Measurements from ENCODE around the gene DUSP7. TPM values are rescaled to one million over a fixed set of nuclear protein-coding genes. Genes with fewer than 3 reads are reported as not detected.

The DUSP7 gene
- polyA plus RNA-seq, 1 donor = 9.6 TPM

DNA sequence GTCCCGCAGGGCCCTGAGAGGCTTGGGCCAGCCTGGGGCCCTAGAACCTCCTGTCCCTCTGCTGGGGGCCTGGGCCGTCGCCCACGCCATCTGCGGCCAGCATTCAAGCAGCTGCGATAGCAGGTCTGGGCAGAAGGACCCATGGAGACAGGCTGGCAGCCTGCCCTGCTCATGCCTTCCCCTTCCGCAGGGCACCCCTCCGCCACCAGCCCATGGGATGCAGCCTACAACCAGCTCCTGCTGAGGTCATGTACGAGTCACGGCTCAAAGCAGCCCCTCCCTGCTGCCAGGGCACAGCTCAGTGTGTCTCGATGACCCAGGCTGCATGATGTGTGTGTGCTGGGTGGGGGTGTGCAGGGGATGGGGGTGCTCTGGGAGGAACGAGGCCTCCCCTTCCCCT is 27.8 kb downstream of the DUSP7 start:
- H3K9me3 ChIP-seq (ENCODE audit: control insufficient read depth, low read depth, low read length) = no peaks in the 10 kb centered on the region
- no peaks in the 10 kb centered on the region for H3K36me3 ChIP-seq (ENCODE audit: control insufficient read depth, insufficient read depth, low read length)
- H3K4me3 ChIP-seq (ENCODE audit: low read length) = no peak overlapping the region
- DNase-seq = no peak
- H3K27me3 ChIP-seq (ENCODE audit: control insufficient read depth, insufficient read depth, low read length) = no peaks in the 10 kb centered on the region
- peaks cover 7% of the 10 kb centered on the region for H3K4me1 ChIP-seq (ENCODE audit: control insufficient read depth, insufficient read depth, low read length)
- H3K27ac ChIP-seq (ENCODE audit: low read length) = no peak overlapping the region
- no CpG with 5 or more reads among the region's 12 CpGs for WGBS (ENCODE audit: insufficient coverage, low lambda C conversion rate)

DNA sequence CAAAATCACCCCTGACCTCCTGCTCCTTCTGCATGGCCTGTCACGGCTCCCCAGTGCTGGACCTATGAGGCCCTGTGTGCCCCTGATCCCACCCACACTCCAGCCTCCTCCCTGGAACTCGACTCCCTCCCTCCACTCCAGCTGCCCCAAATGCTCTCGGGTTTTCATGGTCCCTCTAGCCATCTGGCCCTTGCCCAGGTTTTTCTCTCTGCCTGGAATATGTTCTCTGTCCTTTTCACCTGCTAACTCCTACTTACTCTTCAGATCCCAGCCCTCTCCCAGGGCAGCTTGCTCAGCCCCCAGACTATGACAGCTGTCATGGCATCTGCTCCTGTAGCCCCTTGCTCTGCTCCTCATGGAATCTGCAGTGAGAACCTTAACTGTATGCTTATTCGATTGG is 30.3 kb downstream of the DUSP7 start:
- WGBS (ENCODE audit: insufficient coverage, low lambda C conversion rate) = 47% methylated on average over 2 of the region's 4 CpGs

GRCh38 chr3:52025453-52025852 is 30.9 kb downstream of the DUSP7 start:
- no CpG with 5 or more reads among the region's 7 CpGs for WGBS (ENCODE audit: insufficient coverage, low lambda C conversion rate)
- Histone ChIP-seq H3K4me3 (ENCODE audit: low read length) (no peak overlapping the region), H3K4me1 (ENCODE audit: control insufficient read depth, insufficient read depth, low read length) (no peaks in the 10 kb centered on the region), H3K27ac (ENCODE audit: low read length) (no peak overlapping the region), H3K27me3 (ENCODE audit: control insufficient read depth, insufficient read depth, low read length) (no peaks in the 10 kb centered on the region), H3K9me3 (ENCODE audit: control insufficient read depth, low read depth, low read length) (no peaks in the 10 kb centered on the region), H3K36me3 (ENCODE audit: control insufficient read depth, insufficient read depth, low read length) (no peaks in the 10 kb centered on the region)
- DNase-seq = no peak

More for the DNA sequence above, 30.3 kb downstream of the DUSP7 start:
- Histone ChIP-seq H3K27ac (ENCODE audit: low read length) (no peak overlapping the region), H3K4me3 (ENCODE audit: low read length) (no peak overlapping the region), H3K4me1 (ENCODE audit: control insufficient read depth, insufficient read depth, low read length) (no peaks in the 10 kb centered on the region), H3K36me3 (ENCODE audit: control insufficient read depth, insufficient read depth, low read length) (no peaks in the 10 kb centered on the region), H3K9me3 (ENCODE audit: control insufficient read depth, low read depth, low read length) (no peaks in the 10 kb centered on the region), H3K27me3 (ENCODE audit: control insufficient read depth, insufficient read depth, low read length) (no peaks in the 10 kb centered on the region)
- no peak for DNase-seq

DNA sequence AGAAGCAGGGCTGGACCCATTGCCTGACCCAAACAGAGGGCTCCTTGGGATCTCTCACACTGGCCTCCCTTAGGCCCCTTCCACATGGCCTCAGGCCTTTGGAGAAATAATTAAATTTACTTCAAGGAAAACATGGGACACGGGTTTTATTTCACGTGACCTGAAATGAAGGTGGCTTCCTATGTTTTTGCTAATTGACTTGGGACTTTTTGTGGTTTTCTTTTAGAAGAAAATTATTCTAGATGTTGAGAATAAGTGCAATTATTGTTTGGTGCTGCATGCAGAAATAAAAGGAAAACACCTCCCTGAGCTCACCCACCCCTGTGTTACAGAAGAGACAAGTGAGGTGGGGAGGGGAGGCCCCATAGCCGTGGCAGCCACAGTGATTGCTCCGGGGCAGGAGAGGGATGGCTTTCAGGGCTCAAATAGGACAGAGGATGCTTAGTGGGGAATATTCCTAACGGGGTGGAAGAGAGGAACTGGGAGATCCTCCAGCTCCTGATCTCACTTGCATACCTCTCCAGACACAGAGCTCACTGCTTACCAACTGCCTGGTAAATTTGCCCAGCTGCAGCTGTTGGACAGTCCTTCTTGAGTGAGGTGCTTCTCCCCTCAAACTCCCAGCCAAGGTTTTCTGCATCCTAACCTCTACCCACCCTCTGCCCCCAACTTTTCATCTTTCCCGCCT is 31.5 kb downstream of the DUSP7 start:
- no peak overlapping the region for H3K4me3 ChIP-seq (ENCODE audit: low read length)
- H3K27ac ChIP-seq (ENCODE audit: low read length) = no peak overlapping the region
- no peaks in the 10 kb centered on the region for H3K9me3 ChIP-seq (ENCODE audit: control insufficient read depth, low read depth, low read length)
- no CpG with 5 or more reads among the region's 6 CpGs for WGBS (ENCODE audit: insufficient coverage, low lambda C conversion rate)
- H3K27me3 ChIP-seq (ENCODE audit: control insufficient read depth, insufficient read depth, low read length) = no peaks in the 10 kb centered on the region
- no peaks in the 10 kb centered on the region for H3K4me1 ChIP-seq (ENCODE audit: control insufficient read depth, insufficient read depth, low read length)
- no peaks in the 10 kb centered on the region for H3K36me3 ChIP-seq (ENCODE audit: control insufficient read depth, insufficient read depth, low read length)
- DNase-seq = no peak

DNA sequence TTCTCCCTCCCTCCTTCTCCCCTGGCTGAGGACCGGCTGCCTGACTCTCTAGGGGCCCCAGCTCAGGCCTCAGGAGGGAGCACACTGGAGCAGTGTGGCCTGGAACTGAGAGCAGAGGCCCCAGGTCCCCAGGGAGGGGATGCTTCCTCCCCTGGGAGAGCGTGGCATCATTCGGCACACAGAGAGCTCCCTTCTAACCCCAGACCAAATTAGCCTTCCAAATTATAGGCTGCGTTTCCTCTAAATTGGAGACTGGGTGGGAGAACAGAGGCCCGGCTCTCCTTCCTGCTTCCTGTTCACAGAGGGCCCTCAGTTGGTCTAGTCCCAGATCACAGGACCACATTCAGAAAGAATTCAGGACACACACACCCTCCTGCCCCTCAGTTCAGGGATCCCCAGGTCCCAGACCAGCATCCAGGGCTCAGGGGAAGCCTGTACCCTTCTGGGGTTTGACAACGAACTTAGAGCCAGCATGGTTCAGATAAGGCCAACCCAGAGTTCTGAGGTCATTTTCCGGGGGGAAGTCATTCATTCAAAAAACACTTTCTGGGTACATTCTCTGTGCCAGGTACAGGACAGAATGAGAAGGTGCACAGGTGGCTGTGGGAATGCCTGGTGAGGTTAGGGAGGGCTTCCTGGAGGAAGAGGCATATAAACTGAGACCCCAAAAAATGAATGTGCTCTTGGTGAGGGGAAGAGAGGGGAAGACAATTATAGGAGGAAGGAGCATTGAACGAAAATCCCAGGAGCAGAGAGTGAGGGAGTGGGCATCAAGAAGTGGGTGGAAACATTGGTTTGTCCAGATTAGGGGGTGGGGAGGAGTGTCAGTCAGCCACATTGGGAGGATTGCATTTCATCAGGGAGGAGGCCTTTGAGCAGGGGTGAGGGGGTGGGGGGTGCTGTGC is 32.3 kb downstream of the DUSP7 start:
- no peak for DNase-seq
- no peak overlapping the region for H3K4me3 ChIP-seq (ENCODE audit: low read length)
- 67% methylated on average over 1 of the region's 8 CpGs for WGBS (ENCODE audit: insufficient coverage, low lambda C conversion rate)
- no peak overlapping the region for H3K27ac ChIP-seq (ENCODE audit: low read length)
- H3K27me3 ChIP-seq (ENCODE audit: control insufficient read depth, insufficient read depth, low read length) = no peaks in the 10 kb centered on the region
- no peaks in the 10 kb centered on the region for H3K36me3 ChIP-seq (ENCODE audit: control insufficient read depth, insufficient read depth, low read length)
- H3K4me1 ChIP-seq (ENCODE audit: control insufficient read depth, insufficient read depth, low read length) = no peaks in the 10 kb centered on the region
- H3K9me3 ChIP-seq (ENCODE audit: control insufficient read depth, low read depth, low read length) = no peaks in the 10 kb centered on the region

- no peaks in the 10 kb centered on the region for H3K4me1 ChIP-seq (ENCODE audit: control insufficient read depth, insufficient read depth, low read length)
- no peak for DNase-seq
- no peak overlapping the region for H3K27ac ChIP-seq (ENCODE audit: low read length)
- H3K27me3 ChIP-seq (ENCODE audit: control insufficient read depth, insufficient read depth, low read length) = no peaks in the 10 kb centered on the region
- H3K36me3 ChIP-seq (ENCODE audit: control insufficient read depth, insufficient read depth, low read length) = no peaks in the 10 kb centered on the region
- no CpG with 5 or more reads among the region's 3 CpGs for WGBS (ENCODE audit: insufficient coverage, low lambda C conversion rate)
- H3K4me3 ChIP-seq (ENCODE audit: low read length) = no peak overlapping the region
- H3K9me3 ChIP-seq (ENCODE audit: control insufficient read depth, low read depth, low read length) = no peaks in the 10 kb centered on the region
Observed at GRCh38 chr3:52023101-52023770, 33.1 kb downstream of the DUSP7 start.

GRCh38 chr3:52022323-52023100 is 33.9 kb downstream of the DUSP7 start:
- H3K4me3 ChIP-seq (ENCODE audit: low read length) = no peak overlapping the region
- no peaks in the 10 kb centered on the region for H3K4me1 ChIP-seq (ENCODE audit: control insufficient read depth, insufficient read depth, low read length)
- H3K9me3 ChIP-seq (ENCODE audit: control insufficient read depth, low read depth, low read length) = no peaks in the 10 kb centered on the region
- DNase-seq = no peak
- H3K36me3 ChIP-seq (ENCODE audit: control insufficient read depth, insufficient read depth, low read length) = no peaks in the 10 kb centered on the region
- H3K27ac ChIP-seq (ENCODE audit: low read length) = no peak overlapping the region
- no peaks in the 10 kb centered on the region for H3K27me3 ChIP-seq (ENCODE audit: control insufficient read depth, insufficient read depth, low read length)
- no CpG with 5 or more reads among the region's 20 CpGs for WGBS (ENCODE audit: insufficient coverage, low lambda C conversion rate)

- H3K36me3 ChIP-seq (ENCODE audit: control insufficient read depth, insufficient read depth, low read length) = no peaks in the 10 kb centered on the region
- no peak overlapping the region for H3K27ac ChIP-seq (ENCODE audit: low read length)
- H3K4me3 ChIP-seq (ENCODE audit: low read length) = no peak overlapping the region
- WGBS (ENCODE audit: insufficient coverage, low lambda C conversion rate) = 95% methylated on average over 3 of the region's 10 CpGs
- no peaks in the 10 kb centered on the region for H3K4me1 ChIP-seq (ENCODE audit: control insufficient read depth, insufficient read depth, low read length)
- H3K27me3 ChIP-seq (ENCODE audit: control insufficient read depth, insufficient read depth, low read length) = no peaks in the 10 kb centered on the region
- DNase-seq = no peak
- no peaks in the 10 kb centered on the region for H3K9me3 ChIP-seq (ENCODE audit: control insufficient read depth, low read depth, low read length)
Observed at GRCh38 chr3:52021489-52022268, 34.7 kb downstream of the DUSP7 start.

GRCh38 chr3:52020796-52021195 is 35.6 kb downstream of the DUSP7 start:
- H3K4me1 ChIP-seq (ENCODE audit: control insufficient read depth, insufficient read depth, low read length) = no peaks in the 10 kb centered on the region
- WGBS (ENCODE audit: insufficient coverage, low lambda C conversion rate) = no CpG with 5 or more reads among the region's 7 CpGs
- H3K4me3 ChIP-seq (ENCODE audit: low read length) = no peak overlapping the region
- no peaks in the 10 kb centered on the region for H3K9me3 ChIP-seq (ENCODE audit: control insufficient read depth, low read depth, low read length)
- no peaks in the 10 kb centered on the region for H3K36me3 ChIP-seq (ENCODE audit: control insufficient read depth, insufficient read depth, low read length)
- no peak for DNase-seq
- H3K27me3 ChIP-seq (ENCODE audit: control insufficient read depth, insufficient read depth, low read length) = no peaks in the 10 kb centered on the region
- H3K27ac ChIP-seq (ENCODE audit: low read length) = no peak overlapping the region

Data from large intestine (tissue), 3 donors.